ENCODE data around the gene SFN. TPM values are rescaled to one million over a fixed set of nuclear protein-coding genes. Genes with fewer than 3 reads are reported as not detected.

Gene SFN
- total RNA-seq, 1 experiment from 2014 or later: 245 TPM

DNA sequence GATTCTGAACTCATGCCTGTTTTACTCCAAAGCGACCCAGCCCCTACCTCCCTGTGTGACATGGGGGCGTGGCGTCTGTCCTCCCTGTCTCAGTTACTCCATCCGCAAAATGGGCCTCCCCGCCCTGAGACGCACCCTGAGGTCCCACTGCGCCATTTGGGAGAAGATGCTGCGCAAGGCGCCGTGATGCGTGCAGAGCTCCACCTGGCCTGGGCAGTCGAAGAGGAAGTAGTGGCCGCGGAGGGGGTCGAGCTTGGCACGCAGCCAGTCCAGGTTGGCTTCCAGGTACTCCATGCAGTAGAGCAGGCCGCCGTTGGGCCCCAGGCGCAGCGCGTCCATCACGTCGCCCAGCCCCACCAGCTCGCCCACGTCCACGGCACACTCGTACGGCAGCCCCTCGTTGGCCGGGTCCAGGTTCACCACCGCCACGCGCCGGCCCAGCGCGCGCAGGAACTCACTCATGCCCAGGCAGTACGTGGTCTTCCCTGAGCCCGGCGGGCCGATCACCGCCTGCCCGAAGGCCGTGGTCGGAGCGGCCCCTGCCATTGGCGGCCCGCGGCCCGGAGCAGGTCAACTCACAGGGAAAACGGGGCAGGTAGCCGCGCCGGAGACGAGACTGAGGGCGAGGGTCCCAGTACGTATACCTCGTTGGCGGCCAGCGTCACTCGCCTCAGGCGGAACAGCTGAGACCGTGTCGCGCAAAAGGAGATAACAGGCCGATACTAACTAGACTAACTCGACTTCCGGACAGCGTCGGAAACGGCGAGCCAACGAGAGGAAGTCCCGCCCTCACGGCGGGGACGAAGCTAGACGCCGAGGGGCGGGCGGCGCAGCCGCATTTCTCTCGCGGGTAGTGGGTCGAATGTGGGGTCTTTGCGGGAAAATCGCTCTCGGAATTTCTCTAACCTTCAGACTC is 26.9 kb downstream of the SFN start, which contains the start of gene GPN2 (continued):
- TF ChIP-seq JUND (IDR thresholded peaks at IDR 0.05): peak; percentile 31; the same call in 1 of the 2 replicates
- no peak for TF ChIP-seq FOSL1 (IDR thresholded peaks at IDR 0.05; ENCODE audit: low read depth)
- TF ChIP-seq, protein P1, sequence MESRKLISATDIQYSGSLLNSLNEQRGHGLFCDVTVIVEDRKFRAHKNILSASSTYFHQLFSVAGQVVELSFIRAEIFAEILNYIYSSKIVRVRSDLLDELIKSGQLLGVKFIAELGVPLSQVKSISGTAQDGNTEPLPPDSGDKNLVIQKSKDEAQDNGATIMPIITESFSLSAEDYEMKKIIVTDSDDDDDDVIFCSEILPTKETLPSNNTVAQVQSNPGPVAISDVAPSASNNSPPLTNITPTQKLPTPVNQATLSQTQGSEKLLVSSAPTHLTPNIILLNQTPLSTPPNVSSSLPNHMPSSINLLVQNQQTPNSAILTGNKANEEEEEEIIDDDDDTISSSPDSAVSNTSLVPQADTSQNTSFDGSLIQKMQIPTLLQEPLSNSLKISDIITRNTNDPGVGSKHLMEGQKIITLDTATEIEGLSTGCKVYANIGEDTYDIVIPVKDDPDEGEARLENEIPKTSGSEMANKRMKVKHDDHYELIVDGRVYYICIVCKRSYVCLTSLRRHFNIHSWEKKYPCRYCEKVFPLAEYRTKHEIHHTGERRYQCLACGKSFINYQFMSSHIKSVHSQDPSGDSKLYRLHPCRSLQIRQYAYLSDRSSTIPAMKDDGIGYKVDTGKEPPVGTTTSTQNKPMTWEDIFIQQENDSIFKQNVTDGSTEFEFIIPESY (IDR thresholded peaks at IDR 0.05; ENCODE audit: extremely low read depth, insufficient replicate concordance, low read length): no peak
- TF ChIP-seq YY1 (IDR thresholded peaks at IDR 0.05; ENCODE audit: extremely low read depth, insufficient replicate concordance, low read depth, low read length): peak; percentile 44
- peak; percentile 94 for TF ChIP-seq POLR2AphosphoS5 (IDR thresholded peaks at IDR 0.05; ENCODE audit: low read depth, low read length)
- TF ChIP-seq TCF7L2 (IDR thresholded peaks at IDR 0.05; ENCODE audit: borderline replicate concordance, extremely low read depth, insufficient read depth, insufficient read length): peak; percentile 7
- no peak for TF ChIP-seq EZH2 (IDR thresholded peaks at IDR 0.05)
- TF ChIP-seq CEBPB (IDR thresholded peaks at IDR 0.05; ENCODE audit: low read depth): no peak
- no peak; the same call in 1 of the 2 replicates for TF ChIP-seq ELF1 (IDR thresholded peaks at IDR 0.05; ENCODE audit: borderline replicate concordance, low read depth)
- TF ChIP-seq EZH2phosphoT487 (IDR thresholded peaks at IDR 0.05; ENCODE audit: borderline replicate concordance): no peak

DNA sequence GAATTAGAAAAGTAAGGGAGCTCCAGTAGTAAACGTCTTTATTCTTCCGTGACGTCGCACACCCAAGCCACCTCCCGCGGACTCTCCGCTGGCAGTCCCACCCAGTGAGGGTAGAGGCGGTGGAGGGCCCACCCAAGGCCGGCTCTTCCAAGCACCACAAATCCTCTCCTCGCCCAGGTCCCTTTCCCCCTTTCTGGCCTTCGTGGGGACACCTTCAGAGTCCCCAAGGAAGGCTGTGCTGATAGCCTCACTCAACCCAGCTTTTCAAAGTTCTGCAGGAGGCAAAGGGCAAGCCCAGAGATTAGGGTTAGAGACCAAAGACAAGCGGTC is 27.5 kb downstream of the SFN start:
- TF ChIP-seq RAD21 (IDR thresholded peaks at IDR 0.05; ENCODE audit: low read depth): no peak
- TF ChIP-seq POLR2A (IDR thresholded peaks at IDR 0.05; ENCODE audit: borderline replicate concordance, extremely low read depth, insufficient read depth, insufficient read length): peak; percentile 9
- no peak overlapping the region for H2AFZ ChIP-seq (ENCODE audit: low read depth, low read length, poor library complexity, severe bottlenecking)
- RAD21 ChIA-PET (ENCODE audit: low non-redundant PET in 1 of 2, low total read pairs in 2 of 2, uncharacterized antibody in 2 of 2, unreplicated experiment in 2 of 2): interaction anchor here in 1 of 2 experiments (0.8 kb wide), 1 partner anchor 9 kb away, joined by 3 read pairs; no protein-coding TSS in a partner anchor
- H3K9me2 ChIP-seq (ENCODE audit: insufficient read depth): no peaks in the 10 kb centered on the region
- ATAC-seq (peak; percentile 43), DNase-seq (ENCODE audit: low read depth, low spot score) (no peak)
- H3K4me3 ChIP-seq (replicated peaks in 1 of 2; ENCODE audit: low read depth in 1 of 2, low read length in 2 of 2): peak overlapping the region; percentile 81 to 93
- H3K79me2 ChIP-seq (ENCODE audit: insufficient read depth, low read length): peaks cover 43% of the 10 kb centered on the region
- CTCF ChIA-PET: interaction anchor here (0.6 to 1.5 kb wide), 5 partner anchors 10 to 351 kb away, joined by 3 to 6 read pairs (median 3); partner anchors contain the start of gene GPATCH3
- POLR2A ChIA-PET: interaction anchor here (0.9 to 2.3 kb wide), 8 partner anchors 8 to 101 kb away, joined by 3 to 17 read pairs (median 4); partner anchors contain the start of gene GPATCH3
- peaks cover 4 to 19% of the 10 kb centered on the region in 2 experiments; a peak in 3 of 4 replicates for H3K4me1 ChIP-seq (ENCODE audit: control insufficient read depth in 1 of 2, insufficient read depth in 2 of 2, low read length in 2 of 2)
- H3K27ac ChIP-seq (ENCODE audit: low read depth, low read length): peak overlapping the region; percentile 86
- no peaks in the 10 kb centered on the region for H3K9me3 ChIP-seq (ENCODE audit: control insufficient read depth in 1 of 2, insufficient read depth in 1 of 2, low read depth in 1 of 2, low read length in 2 of 2)
- no peaks in the 10 kb centered on the region for H3K27me3 ChIP-seq (ENCODE audit: insufficient read depth, low read length)
- H3K4me2 ChIP-seq (ENCODE audit: low read length): peak overlapping the region; percentile 99
- peak overlapping the region; percentile 84 for H3K9ac ChIP-seq (ENCODE audit: low read length)
- H4K20me1 ChIP-seq (ENCODE audit: insufficient read depth): peaks cover 2% of the 10 kb centered on the region; the same call in 1 of the 2 replicates
- BruUV-seq (replicated peaks): TSS peak; percentile 90
- peaks cover 14 to 46% of the 10 kb centered on the region in 2 experiments; a peak in 3 of 4 replicates for H3K36me3 ChIP-seq (ENCODE audit: control insufficient read depth in 1 of 2, insufficient read depth in 2 of 2, low read length in 2 of 2)
- intact Hi-C loops (cut with micrococcal nuclease): no loop called here
